Raji (cell line): ENCODE data around the gene MPC2.

Experiments used
- POLR2A ChIP-seq: IDR thresholded peaks from 2 replicates; pipeline ENCODE4 v1.6.1; 2011; ENCODE audit warnings: low read depth, low read length, control low read depth; ENCODE audit not compliant: insufficient read depth

Gene MPC2

GRCh38 chr1:167936930-167937708, at the start of gene MPC2:
Gene MPC2 (minus strand): TSS chr1:167937072. CDS start chr1:167935841, 1,231 bp downstream.
- TF ChIP-seq POLR2A, result peak; percentile 10; the same call in 1 of the 2 replicates

GRCh38 chr1:167984886-167985489, 48.1 kb upstream of the MPC2 start:
- TF ChIP-seq POLR2A, result no peak

- TF ChIP-seq POLR2A, result no peak
Observed at GRCh38 chr1:167983797-167984420, 47.0 kb upstream of the MPC2 start.

GRCh38 chr1:167981933-167982332, 45.1 kb upstream of the MPC2 start:
- no peak for TF ChIP-seq POLR2A

- no peak for TF ChIP-seq POLR2A
Observed at GRCh38 chr1:167977245-167977644, 40.4 kb upstream of the MPC2 start.

- TF ChIP-seq POLR2A, result no peak
Observed at GRCh38 chr1:167974698-167975097, 37.8 kb upstream of the MPC2 start.

GRCh38 chr1:167973832-167974231, 37.0 kb upstream of the MPC2 start:
- TF ChIP-seq POLR2A, result no peak

- no peak for TF ChIP-seq POLR2A
Observed at GRCh38 chr1:167968569-167968968, 31.7 kb upstream of the MPC2 start.

GRCh38 chr1:167966050-167966449, 29.2 kb upstream of the MPC2 start:
- no peak for TF ChIP-seq POLR2A

GRCh38 chr1:167964646-167965045, 27.8 kb upstream of the MPC2 start:
- no peak for TF ChIP-seq POLR2A

GRCh38 chr1:167957710-167958109, 20.8 kb upstream of the MPC2 start:
- no peak for TF ChIP-seq POLR2A

- TF ChIP-seq POLR2A, result no peak
Observed at GRCh38 chr1:167955915-167956314, 19.0 kb upstream of the MPC2 start.

GRCh38 chr1:167950569-167950968, 13.7 kb upstream of the MPC2 start:
- TF ChIP-seq POLR2A, result no peak

GRCh38 chr1:167949785-167950184, 12.9 kb upstream of the MPC2 start:
- TF ChIP-seq POLR2A, result no peak

GRCh38 chr1:167947733-167948132, 10.9 kb upstream of the MPC2 start:
- no peak for TF ChIP-seq POLR2A

GRCh38 chr1:167943541-167943940, 6.7 kb upstream of the MPC2 start:
- no peak for TF ChIP-seq POLR2A
